K562 (cell line): Measurements from ENCODE around the gene ECHDC1. TPM values are rescaled to one million over a fixed set of nuclear protein-coding genes. Genes with fewer than 3 reads are reported as not detected.

Experiments
- BHLHE40 ChIP-seq: IDR thresholded peaks from 2 replicates; pipeline ENCODE4 v1.6.1; 2011; ENCODE audit warnings: low read length, improper control_type of control experiment
- DNMT1 ChIP-seq: fragments of 450-650 bp; IDR thresholded peaks from 2 replicates; pipeline ENCODE4 v1.6.1; 2016; ENCODE audit warnings: antibody characterized with exemption, mild to moderate bottlenecking
- FOXA3 ChIP-seq, 2 experiments: fragments of 450-650 bp in 1 of 2; sonication (generic) in 1 of 2; formaldehyde crosslinking; IDR thresholded peaks in 1 of 2; conservative IDR thresholded peaks in 1 of 2; 2 replicates each; pipeline versions ENCODE4 v1.4.0 to v1.8.0; 2020 to 2022; ENCODE audit warnings: mild to moderate bottlenecking in 2 of 2, missing genetic modification reagents in 1 of 2
- MEF2D ChIP-seq: conservative IDR thresholded peaks from 2 replicates; pipeline ENCODE4 v1.6.1; 2016; ENCODE audit warnings: low read depth, missing genetic modification characterization, missing compliant biosample characterization
- PHF20 ChIP-seq: fragments of 450-650 bp; IDR thresholded peaks from 2 replicates; pipeline ENCODE4 v1.6.1; 2018; ENCODE audit not compliant: partially characterized antibody
- RHOXF2B ChIP-seq: fragments of 250-450 bp; sonication (Bioruptor Pico); conservative IDR thresholded peaks from 2 replicates; pipeline ENCODE4 v1.5.1; 2021
- TCF7 ChIP-seq: sonication (generic); IDR thresholded peaks from 2 replicates; pipeline ENCODE4 v1.6.1; 2016; ENCODE audit warnings: antibody characterized with exemption, borderline replicate concordance
- ZNF780A ChIP-seq: fragments of 250-450 bp; sonication (Bioruptor Pico); IDR thresholded peaks from 2 replicates; pipeline ENCODE4 v1.5.0; 2021; ENCODE audit warnings: mild to moderate bottlenecking
- polyA plus RNA-seq, 8 experiments: library from polyadenylated mRNA; depleted of rRNA in 4 of 8; stranded (reverse) in 5 of 8; unstranded in 3 of 8; fragments of >200 nt; fragmentation: Nextera tagmentation in 2 of 8; fragmentation: Illumina TruSeq in 1 of 8; extraction: Ambion mirVana in 2 of 8; extraction: Trizol in 1 of 8; gene quantifications; 2 replicates each; pipeline versions ENCODE4 v1.2.1 to v1.2.3, GENCODE V29; 2011 to 2014; ENCODE audit warnings: inconsistent platforms in 1 of 8, missing spikeins in 1 of 8
- total RNA-seq, 7 experiments: library from RNA; depleted of rRNA in 6 of 7; stranded (reverse); fragments of >200 nt in 6 of 7; fragmentation: Illumina TruSeq in 2 of 7; extraction: Trizol in 2 of 7; gene quantifications; 2 replicates each; pipeline versions ENCODE4 v1.2.1 to v1.2.3, GENCODE V29; 2011 to 2021; ENCODE audit warnings: low replicate concordance in 1 of 7
- TF ChIP-seq, protein P1 (sequence below): fragments of 200-600 bp; sonication (generic); IDR thresholded peaks from one replicate; pipeline ENCODE4 v1.6.1; 2012; ENCODE audit warnings: mild to moderate bottlenecking, low read depth, low read length, inconsistent platforms
- TF ChIP-seq, protein P2 (sequence below): fragments of 250-450 bp; sonication (Bioruptor Pico); IDR thresholded peaks from 2 replicates; pipeline ENCODE4 v1.4.0; 2020; ENCODE audit warnings: borderline replicate concordance
- TF ChIP-seq, protein P3 (sequence below): sonication (generic); formaldehyde crosslinking; IDR thresholded peaks from 2 replicates; pipeline ENCODE4 v1.5.0; 2020; ENCODE audit warnings: missing genetic modification reagents

The ECHDC1 gene
- total and polyA plus RNA-seq, 9 of the 15 experiments (the other 6 are each of a cell fraction or from before 2014, with no cell fraction given), result 58.0 to 105 (median 78.6) TPM

DNA sequence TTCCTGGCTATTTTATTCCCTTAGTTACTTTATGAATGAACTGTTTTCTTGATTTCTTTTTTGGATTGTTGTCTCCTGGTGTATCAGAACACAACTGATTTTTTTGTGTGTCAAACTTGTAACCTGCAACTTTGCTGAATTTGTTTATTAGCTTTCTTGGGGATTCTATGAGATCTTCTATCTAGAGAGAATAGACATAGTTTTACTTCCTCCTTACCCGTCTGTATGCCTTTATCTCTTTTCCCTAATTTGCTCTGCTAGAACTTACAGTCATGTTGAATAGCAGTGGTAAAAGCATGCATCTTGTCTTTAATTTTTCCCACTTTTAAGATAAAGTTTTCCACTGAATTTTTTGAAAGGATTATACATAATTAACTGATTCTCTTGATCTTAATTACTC lies 63.6 kb downstream of the ECHDC1 start (continued):
- TF ChIP-seq, protein P1, sequence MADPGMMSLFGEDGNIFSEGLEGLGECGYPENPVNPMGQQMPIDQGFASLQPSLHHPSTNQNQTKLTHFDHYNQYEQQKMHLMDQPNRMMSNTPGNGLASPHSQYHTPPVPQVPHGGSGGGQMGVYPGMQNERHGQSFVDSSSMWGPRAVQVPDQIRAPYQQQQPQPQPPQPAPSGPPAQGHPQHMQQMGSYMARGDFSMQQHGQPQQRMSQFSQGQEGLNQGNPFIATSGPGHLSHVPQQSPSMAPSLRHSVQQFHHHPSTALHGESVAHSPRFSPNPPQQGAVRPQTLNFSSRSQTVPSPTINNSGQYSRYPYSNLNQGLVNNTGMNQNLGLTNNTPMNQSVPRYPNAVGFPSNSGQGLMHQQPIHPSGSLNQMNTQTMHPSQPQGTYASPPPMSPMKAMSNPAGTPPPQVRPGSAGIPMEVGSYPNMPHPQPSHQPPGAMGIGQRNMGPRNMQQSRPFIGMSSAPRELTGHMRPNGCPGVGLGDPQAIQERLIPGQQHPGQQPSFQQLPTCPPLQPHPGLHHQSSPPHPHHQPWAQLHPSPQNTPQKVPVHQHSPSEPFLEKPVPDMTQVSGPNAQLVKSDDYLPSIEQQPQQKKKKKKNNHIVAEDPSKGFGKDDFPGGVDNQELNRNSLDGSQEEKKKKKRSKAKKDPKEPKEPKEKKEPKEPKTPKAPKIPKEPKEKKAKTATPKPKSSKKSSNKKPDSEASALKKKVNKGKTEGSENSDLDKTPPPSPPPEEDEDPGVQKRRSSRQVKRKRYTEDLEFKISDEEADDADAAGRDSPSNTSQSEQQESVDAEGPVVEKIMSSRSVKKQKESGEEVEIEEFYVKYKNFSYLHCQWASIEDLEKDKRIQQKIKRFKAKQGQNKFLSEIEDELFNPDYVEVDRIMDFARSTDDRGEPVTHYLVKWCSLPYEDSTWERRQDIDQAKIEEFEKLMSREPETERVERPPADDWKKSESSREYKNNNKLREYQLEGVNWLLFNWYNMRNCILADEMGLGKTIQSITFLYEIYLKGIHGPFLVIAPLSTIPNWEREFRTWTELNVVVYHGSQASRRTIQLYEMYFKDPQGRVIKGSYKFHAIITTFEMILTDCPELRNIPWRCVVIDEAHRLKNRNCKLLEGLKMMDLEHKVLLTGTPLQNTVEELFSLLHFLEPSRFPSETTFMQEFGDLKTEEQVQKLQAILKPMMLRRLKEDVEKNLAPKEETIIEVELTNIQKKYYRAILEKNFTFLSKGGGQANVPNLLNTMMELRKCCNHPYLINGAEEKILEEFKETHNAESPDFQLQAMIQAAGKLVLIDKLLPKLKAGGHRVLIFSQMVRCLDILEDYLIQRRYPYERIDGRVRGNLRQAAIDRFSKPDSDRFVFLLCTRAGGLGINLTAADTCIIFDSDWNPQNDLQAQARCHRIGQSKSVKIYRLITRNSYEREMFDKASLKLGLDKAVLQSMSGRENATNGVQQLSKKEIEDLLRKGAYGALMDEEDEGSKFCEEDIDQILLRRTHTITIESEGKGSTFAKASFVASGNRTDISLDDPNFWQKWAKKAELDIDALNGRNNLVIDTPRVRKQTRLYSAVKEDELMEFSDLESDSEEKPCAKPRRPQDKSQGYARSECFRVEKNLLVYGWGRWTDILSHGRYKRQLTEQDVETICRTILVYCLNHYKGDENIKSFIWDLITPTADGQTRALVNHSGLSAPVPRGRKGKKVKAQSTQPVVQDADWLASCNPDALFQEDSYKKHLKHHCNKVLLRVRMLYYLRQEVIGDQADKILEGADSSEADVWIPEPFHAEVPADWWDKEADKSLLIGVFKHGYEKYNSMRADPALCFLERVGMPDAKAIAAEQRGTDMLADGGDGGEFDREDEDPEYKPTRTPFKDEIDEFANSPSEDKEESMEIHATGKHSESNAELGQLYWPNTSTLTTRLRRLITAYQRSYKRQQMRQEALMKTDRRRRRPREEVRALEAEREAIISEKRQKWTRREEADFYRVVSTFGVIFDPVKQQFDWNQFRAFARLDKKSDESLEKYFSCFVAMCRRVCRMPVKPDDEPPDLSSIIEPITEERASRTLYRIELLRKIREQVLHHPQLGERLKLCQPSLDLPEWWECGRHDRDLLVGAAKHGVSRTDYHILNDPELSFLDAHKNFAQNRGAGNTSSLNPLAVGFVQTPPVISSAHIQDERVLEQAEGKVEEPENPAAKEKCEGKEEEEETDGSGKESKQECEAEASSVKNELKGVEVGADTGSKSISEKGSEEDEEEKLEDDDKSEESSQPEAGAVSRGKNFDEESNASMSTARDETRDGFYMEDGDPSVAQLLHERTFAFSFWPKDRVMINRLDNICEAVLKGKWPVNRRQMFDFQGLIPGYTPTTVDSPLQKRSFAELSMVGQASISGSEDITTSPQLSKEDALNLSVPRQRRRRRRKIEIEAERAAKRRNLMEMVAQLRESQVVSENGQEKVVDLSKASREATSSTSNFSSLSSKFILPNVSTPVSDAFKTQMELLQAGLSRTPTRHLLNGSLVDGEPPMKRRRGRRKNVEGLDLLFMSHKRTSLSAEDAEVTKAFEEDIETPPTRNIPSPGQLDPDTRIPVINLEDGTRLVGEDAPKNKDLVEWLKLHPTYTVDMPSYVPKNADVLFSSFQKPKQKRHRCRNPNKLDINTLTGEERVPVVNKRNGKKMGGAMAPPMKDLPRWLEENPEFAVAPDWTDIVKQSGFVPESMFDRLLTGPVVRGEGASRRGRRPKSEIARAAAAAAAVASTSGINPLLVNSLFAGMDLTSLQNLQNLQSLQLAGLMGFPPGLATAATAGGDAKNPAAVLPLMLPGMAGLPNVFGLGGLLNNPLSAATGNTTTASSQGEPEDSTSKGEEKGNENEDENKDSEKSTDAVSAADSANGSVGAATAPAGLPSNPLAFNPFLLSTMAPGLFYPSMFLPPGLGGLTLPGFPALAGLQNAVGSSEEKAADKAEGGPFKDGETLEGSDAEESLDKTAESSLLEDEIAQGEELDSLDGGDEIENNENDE, result no peak
- TF ChIP-seq BHLHE40 (no peak), RHOXF2B (no peak), TCF7 (no peak), DNMT1 (no peak), ZNF780A (CRISPR knock-in tag) (no peak), FOXA3 (CRISPR knock-in tag; conservative IDR thresholded peaks at IDR 0.05 in 1 of 2, IDR thresholded peaks at IDR 0.05 in 1 of 2) (no peak), MEF2D (tag) (no peak), PHF20 (no peak)
- TF ChIP-seq, protein P2, sequence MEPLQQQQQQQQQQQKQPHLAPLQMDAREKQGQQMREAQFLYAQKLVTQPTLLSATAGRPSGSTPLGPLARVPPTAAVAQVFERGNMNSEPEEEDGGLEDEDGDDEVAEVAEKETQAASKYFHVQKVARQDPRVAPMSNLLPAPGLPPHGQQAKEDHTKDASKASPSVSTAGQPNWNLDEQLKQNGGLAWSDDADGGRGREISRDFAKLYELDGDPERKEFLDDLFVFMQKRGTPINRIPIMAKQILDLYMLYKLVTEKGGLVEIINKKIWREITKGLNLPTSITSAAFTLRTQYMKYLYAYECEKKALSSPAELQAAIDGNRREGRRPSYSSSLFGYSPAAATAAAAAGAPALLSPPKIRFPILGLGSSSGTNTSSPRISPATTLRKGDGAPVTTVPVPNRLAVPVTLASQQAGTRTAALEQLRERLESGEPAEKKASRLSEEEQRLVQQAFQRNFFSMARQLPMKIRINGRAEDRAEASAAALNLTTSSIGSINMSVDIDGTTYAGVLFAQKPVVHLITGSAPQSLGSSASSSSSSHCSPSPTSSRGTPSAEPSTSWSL (CRISPR knock-in tag), result no peak
- TF ChIP-seq, protein P3, sequence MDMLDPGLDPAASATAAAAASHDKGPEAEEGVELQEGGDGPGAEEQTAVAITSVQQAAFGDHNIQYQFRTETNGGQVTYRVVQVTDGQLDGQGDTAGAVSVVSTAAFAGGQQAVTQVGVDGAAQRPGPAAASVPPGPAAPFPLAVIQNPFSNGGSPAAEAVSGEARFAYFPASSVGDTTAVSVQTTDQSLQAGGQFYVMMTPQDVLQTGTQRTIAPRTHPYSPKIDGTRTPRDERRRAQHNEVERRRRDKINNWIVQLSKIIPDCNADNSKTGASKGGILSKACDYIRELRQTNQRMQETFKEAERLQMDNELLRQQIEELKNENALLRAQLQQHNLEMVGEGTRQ (CRISPR knock-in tag), result no peak
